Measurements from ENCODE around the gene RBM20.
A peak's percentile ranks its signal among the peaks of the same experiment; 100 is the strongest.

DNA sequence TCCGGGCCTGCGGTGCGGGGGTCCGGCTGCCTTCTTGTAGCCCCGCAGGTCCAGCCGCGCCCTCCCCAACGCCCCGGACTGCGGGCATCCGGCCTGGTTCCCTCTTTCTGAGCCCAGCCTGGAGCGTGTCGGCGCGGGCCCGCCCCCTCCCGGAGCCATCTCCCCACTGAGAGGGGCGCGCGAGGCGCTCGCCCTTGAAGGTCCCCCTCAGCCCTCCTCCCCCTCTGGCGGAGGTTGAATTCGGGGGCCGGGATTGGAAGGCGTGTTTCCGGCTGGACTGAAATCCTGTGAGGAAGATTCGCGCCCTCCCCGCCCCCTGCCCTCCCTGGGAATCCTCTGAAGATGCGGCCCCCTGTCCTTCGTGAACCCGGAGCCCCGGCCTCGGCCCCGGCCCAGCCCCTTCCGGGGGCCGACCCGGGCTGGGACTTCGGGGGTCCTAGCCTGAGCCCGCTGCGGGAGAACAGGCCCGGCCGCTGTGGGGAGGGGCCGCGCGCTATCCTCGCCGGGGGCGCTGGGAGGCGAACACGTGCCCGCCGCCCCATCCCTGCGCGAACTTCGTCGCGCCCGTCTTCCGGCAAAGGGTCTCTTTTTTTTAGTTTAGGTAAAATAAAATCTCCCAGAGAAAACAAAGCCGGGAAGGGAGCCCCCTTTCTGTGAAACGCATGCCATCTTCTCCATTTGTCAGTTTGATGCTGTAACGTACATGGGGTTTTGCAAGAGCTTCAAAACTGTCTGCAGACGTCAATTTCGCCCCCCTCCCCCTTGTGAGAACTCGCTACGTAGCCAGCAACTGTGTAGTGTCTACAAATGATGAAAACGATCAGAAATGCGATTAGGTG lies 228.2 kb downstream of the RBM20 start:
- TF ChIP-seq POLR2A (IDR thresholded peaks at IDR 0.05): peak in 1 of 2 donors; percentile 63
- TF ChIP-seq, protein P1, sequence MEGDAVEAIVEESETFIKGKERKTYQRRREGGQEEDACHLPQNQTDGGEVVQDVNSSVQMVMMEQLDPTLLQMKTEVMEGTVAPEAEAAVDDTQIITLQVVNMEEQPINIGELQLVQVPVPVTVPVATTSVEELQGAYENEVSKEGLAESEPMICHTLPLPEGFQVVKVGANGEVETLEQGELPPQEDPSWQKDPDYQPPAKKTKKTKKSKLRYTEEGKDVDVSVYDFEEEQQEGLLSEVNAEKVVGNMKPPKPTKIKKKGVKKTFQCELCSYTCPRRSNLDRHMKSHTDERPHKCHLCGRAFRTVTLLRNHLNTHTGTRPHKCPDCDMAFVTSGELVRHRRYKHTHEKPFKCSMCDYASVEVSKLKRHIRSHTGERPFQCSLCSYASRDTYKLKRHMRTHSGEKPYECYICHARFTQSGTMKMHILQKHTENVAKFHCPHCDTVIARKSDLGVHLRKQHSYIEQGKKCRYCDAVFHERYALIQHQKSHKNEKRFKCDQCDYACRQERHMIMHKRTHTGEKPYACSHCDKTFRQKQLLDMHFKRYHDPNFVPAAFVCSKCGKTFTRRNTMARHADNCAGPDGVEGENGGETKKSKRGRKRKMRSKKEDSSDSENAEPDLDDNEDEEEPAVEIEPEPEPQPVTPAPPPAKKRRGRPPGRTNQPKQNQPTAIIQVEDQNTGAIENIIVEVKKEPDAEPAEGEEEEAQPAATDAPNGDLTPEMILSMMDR (IDR thresholded peaks at IDR 0.05): no peak

All from thyroid gland (tissue), 4 donors.